HG03442 (cell line): ENCODE measurements around the gene NUP85.
"Not testable (repeated sequence)": the region's sequence is repeated elsewhere in the genome, so short reads cannot be mapped to it uniquely, and the experiment has no call there.

Experiments used
- ATAC-seq: cut with Tn5 transposase; IDR thresholded peaks from one replicate; pipeline ENCODE4 v1.9.1; 2021; ENCODE audit warnings: mild to moderate bottlenecking, moderate library complexity; ENCODE audit not compliant: unreplicated experiment

The NUP85 gene

DNA sequence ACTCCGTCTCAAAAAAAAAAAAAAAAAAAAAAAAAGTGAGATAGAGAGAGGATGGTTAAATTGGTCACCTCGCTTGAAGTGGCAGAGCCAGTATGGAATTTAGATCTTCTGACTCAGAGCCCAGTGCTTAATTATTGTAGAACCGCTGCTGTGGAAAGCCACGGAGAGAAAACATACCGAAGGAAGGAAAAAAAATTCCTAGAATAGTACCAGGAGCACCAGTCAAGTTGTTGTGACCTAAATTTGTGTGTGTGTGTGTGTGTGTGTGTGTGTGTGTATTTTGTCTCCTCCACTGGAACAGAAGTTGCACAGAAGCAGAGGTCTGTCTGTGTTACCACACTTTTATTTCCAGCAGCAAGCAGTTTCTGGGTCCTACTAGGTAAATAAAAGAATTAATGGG lies 10.6 kb upstream of the NUP85 start:
- ATAC-seq = no peak

DNA sequence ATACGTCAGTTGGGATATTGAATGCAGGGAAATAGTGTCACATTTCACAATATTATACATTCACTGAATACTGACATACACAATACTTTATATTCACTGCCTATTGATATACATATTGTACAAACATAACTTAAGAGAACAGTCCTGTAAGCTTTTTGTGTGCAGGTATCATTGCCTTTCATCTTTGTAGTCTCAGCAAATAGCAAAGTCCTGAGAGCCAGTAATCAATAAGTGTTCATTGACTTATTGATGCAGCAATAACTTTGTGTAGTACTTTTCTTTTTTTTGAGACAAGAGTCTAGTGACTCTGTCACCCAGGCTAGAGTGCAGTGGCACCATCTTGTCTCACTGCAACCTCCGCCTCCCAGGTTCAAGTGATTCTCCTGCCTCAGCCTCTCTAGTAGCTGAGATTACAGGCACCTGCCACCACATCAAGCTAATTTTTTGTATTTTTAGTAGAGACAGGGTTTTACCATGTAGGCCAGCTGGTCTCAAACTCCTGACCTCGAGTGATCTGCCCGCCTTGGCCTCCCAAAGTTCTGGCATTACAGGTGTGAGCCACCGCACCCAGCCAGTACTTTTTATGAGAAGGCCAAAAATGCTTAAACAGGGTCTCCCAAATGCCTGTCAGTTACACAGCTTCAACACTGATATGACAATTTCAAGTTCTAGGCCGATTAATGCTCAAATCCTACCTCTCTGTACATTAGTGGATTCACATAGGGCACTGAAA lies 5.4 kb upstream of the NUP85 start:
- ATAC-seq = no peak

DNA sequence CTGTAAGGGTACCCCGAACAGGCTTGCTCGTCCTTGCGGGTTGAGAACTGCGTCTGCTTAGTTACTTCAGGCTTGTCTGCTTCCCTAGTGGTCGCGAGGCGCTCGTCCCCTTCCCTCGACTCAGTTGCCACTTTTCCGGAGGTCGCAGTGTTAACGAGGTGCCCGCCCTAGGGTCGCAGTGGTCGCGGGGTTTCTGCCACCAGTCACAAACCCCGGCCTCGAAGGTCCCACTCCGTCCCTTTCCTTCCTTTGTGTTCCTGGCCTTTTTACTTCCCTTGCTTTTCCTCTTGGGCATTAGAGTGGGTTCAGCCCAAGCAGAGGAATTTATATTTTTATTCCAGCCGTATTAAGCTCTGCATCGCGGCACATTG lies 299 bp downstream of the NUP85 start:
- no peak for ATAC-seq

DNA sequence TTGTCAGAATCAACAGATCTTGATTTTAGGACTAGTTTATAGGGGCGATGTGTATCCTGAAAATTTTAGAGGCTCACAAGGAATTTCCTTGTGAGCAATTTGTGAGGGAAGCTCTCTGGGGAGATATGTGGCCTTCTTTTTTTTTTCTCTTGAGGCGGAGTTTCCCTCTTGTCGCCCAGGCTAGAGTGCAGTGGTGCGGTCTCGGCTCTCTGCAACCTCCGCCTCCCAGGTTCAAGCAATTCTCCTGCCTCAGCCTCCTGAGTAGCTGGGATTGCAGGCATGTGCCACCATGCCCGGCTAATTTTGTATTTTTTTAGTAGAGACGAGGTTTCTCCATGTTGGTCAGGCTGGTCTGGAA lies 1.6 kb downstream of the NUP85 start:
- not testable (repeated sequence) for ATAC-seq

DNA sequence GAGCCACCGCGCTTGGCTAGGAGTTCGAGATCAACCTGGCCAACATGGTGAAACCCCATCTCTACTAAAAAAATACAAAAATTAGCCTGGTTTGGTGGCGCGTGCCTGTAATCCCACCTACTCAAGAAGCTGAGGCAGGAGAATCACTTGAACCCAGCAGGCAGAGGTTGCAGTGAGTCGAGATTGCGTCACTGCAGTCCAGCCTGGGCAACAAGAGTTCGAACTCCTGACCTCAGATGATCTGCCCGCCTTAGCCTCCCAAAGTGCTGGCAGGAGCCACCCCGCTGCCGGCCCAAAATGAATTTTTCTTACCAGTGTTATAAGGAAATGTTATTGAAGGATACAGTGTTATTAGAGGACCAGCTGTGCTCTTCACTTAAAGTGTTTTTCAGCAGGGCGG lies 2.3 kb downstream of the NUP85 start:
- ATAC-seq = no peak

DNA sequence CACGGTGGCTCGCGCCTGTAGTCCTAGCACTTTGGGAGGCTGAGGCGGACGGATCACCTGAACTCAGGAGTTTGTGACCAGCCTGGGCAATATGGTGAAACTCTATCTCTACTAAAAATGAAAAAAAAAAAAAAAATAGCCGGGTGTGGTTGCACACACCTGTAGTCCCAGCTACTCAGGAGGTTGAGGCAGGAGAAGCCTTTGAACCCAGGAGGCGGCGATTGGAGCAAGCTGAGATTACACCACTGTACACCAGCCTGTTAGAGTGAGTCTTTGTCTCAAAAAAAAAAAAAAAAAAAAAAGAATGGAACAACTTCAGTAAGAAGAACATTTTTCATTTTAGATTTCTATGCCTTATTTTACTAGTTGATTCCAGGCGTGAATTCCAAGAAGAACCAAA lies 2.7 kb downstream of the NUP85 start:
- ATAC-seq = no peak

DNA sequence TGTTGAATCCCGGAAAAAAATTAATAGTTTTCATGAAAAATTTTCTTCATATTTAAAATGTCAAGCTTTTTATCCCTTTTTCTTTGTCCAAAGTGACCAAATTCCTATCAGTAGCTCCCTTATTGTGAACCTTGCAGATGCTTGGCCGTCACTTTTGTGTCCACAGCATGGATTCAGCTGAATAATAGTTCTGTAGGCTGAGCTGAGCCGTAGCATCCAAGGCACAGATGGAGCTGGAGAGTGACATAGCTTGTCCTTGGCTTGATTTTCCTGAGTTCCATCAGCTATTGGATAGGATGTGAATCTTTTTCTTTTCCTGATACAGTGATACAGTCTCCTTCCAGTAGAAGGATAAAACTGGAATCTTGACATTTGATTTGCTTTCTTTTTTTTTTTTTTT lies 3.6 kb downstream of the NUP85 start:
- ATAC-seq = no peak

DNA sequence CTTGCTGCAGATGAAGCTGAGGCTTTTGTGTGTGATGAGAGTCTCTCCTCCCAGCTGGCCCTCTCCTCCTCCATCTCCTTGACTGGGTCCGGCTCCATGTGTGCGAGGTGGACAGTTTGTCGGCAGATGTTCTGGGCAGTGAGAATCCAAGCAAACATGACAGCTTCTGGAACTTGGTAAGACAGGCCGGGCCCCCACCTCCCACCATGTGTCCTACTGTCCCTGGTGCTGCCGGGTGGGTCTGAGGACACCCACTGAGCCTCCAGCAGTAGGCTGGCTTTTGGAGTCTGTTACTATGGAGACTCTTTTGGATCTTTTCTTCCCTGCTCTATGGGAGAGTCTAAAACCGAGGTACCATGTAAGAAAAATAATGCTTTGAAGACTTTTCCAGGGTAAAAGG lies 12.7 kb downstream of the NUP85 start:
- ATAC-seq = no peak

DNA sequence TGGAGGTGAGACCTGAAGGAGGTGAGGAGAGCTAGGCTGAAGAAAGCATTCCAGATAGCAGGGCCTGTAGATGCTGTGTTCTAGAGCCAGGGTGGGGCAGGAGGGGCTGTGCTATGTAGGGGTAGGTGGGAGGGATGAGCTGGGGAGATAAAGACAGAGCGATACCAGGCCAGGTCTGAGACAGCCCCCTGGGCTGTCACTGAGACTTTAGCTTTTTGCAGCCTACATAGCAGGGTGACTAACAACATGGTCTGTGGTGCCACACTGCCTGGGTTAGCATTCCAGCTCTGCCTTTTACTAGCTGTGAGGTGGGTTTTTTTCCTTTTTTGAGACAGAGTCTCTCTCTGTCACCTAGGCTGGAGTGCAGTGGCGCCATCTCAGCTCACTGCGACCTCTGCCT lies 14.3 kb downstream of the NUP85 start:
- no peak for ATAC-seq

DNA sequence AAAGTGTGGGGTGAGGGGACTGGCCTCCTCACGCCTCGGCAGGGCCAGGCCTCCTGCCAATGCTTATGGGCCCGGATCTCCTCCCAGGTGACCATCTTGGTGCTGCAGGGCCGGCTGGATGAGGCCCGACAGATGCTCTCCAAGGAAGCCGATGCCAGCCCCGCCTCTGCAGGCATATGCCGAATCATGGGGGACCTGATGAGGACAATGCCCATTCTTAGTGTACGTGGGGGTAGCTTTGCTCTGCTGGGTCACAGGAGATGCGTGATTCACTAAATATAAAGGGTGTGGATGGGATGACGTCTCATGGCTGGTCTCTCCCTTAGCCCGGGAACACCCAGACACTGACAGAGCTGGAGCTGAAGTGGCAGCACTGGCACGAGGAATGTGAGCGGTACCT lies 19.5 kb downstream of the NUP85 start:
- ATAC-seq = no peak

DNA sequence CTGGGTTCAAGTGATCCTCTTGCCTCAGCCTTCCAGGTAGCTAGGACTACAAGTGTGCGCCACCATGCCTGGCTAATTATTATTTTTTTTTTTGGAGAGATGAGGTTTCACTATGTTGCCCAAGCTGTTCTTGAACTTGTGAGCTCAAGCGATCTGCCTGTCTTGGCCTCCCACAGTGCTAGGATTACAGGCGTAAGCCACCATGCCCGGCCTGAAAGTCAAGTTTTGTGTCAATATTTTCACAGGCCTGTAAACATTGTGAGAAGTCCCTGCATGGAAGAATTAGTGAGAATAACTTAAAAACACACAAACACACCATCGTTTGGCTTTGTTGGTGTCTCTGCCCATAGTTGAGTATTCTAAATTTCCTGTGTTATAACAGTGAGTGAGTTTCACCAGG lies 22.2 kb downstream of the NUP85 start:
- ATAC-seq = no peak

DNA sequence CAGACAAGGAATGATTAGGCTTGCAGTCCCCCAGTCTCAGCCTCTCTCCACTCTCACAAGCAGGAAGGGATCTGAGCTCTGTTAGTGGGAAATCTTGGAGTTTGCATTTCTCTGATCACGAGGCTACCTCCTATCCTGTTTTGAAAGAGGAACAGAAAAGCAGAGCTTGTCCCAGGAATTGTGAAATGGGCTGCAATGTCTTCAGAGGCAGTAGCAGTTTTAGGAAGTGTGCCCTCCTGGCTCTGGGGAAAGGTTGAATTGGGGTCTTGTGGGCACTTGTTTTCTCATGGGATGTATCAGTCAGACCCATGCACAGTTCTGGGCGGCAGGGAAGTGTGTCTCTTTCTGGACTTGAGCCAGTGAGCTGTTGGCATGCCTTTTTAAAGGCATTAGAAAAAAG lies 22.8 kb downstream of the NUP85 start:
- ATAC-seq = no peak

DNA sequence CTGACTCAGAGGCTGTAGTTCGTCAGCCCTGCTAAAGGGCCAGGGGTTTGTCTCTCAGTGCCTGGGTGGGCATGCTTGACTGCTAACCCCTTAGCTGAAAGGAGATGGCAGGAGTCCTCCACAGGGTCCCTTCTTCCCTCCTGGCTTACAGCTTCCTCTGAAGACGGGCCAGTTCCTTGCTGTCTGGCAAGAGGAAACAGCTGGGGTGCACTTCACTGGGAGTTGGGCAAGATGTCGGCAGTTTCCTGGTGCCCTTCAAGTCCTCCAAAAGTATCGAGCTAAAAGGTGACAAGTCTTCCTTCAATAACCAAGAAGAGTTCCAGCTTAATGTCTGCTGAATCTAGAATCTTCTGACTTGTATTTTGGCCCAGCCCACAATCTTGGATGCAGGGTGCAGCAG lies 23.4 kb downstream of the NUP85 start:
- ATAC-seq = no peak

DNA sequence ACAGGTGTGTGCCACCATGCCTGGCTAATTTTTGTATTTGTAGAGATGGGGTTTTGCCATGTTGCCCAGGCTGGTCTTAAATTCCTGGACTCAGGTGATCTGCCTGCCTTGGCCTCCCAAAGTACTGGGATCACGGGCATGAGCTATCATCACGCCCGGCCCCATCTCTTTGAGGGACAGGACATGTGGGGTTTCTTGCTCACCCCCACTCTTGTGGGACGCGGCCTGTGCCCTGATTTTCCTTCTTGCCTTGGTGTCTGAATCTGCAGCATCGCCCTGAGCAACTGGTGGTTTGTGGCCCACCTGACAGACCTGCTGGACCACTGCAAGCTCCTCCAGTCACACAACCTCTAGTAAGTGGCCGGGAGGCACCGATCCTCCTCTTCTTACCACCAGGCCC lies 25.6 kb downstream of the NUP85 start:
- no peak for ATAC-seq

DNA sequence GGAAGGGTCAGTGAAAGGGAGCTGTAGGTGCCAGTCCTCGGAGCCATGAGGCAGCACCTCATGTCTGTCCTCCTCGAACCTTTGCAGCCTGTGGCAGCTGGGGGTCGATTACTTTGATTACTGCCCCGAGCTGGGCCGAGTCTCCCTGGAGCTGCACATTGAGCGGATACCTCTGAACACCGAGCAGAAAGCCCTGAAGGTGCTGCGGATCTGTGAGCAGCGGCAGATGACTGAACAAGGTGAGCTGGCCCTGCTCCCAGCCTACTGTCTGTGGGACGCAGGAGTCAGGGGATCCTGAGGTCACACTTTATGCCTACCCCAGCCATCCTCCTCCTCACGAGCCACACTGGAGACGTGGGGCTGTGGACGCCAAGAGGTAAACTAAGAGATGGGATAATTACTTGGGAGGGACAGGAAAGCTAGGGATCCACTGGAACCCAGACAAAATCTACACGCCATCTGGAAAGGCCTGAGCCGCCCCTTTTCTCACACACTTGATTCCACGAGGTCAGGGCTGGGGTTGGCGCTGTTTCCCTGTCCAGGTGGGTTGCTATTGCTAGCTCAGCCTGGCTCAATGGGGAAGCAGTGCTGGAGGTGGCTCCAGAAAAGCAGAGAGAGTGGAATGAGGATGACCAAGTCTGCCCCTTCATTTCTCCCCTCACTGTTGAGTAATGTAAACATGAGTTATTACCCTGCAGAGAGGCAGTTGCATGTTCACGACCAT lies 26.4 kb downstream of the NUP85 start:
- no peak for ATAC-seq

DNA sequence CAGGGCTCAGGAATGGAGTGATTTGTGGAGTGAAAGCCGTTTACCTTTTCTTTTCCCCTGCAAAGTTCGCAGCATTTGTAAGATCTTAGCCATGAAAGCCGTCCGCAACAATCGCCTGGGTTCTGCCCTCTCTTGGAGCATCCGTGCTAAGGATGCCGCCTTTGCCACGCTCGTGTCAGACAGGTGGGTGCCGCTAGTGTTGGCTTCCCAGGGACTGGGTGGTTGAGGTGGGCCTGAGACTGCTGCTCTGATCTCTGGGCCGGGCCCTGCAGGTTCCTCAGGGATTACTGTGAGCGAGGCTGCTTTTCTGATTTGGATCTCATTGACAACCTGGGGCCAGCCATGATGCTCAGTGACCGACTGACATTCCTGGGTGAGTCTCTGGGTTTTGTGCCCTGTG lies 27.3 kb downstream of the NUP85 start:
- no peak for ATAC-seq

DNA sequence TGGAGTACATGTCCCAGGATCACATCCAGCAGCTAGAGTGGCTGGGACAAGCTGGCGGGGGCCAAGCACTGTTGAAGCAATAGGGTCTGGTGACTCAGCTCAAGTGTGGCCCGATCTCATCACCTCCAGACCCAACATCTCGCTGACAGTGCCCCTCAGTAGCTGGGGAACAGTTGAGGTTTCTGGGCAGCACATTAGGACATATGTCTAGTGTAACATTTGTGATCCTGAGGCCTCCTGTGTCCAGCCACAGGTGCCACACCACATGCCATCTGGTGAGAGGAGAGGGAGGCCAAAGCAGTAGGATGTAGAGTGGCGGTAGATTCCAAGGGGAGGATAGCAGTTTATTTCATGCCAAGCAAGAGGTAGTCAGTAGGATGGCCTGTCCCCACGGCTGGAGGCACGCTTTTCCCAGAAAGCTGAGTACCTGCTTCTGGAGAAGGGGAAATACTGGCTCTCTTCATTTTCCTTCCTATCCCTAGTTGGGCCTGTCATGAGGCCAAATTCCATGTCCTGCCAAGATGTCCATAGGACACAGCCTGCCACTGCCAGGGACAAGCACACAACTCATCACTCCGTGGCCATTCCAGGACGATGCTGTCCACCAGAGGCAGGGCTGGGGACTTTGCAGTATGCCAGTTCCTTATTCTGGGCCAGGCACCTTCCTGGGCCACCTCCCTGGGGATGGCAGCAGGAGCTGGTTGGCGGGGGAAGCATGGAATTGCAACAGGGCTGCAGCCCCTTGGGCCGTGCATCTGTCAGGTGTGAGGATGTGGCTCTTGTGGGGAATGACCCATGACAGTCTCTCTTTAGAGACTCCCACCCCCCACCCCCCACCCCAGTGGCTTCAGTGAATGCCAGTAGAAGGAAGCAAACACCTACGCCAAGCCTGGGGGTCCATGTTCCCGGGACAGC lies 31.9 kb downstream of the NUP85 start:
- no peak for ATAC-seq

DNA sequence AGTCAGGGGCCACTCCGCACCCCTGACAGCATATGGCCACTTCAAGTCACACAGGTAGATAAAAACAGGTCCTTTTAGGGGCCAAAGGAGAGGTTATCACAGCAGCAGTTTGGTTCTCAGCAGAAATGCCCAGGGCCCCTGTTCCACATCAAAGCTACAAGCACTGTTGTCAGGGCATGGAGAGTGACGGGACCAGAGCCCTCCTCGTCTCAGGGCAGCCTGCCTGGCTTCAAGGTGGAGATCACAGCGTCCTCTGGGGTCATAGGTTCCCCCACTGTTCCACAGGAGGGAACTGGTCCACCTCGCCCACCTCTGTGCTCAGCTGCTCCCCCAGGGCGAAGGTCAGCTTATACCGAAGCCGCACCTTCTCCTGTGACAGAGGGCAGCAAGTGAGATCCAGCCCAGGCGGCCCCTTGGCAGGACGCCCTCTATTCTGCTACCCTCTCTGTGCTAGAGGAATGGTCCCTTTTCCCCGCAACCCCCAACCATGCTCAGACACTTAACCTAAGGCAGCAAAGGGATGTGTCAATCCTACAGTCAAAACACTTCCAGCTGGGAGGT lies 32.6 kb downstream of the NUP85 start:
- no peak for ATAC-seq

DNA sequence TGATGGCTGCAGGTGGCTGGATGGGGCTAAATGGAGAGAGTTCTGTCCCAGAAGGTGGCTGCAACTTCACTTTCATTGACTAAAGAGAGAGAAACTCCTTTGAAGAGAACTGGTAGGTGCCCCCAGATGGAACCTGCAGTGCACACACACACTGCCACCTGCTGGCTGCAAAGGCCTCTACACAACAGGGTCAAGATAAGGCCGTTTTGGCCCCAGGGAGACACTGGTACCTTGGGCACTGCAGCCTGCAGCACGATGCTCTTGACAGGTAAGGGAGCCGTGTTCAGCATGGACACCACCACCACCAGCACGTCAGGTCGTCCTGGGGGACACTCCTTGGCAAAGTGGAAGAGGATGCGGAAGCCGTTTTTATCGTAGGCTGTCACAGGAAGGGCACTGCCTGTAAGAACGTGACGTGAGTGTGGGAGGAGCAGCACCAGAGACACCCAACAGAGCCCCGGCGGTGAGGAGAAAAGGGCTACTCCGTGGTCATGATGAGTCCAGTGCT lies 33.3 kb downstream of the NUP85 start:
- ATAC-seq = no peak

DNA sequence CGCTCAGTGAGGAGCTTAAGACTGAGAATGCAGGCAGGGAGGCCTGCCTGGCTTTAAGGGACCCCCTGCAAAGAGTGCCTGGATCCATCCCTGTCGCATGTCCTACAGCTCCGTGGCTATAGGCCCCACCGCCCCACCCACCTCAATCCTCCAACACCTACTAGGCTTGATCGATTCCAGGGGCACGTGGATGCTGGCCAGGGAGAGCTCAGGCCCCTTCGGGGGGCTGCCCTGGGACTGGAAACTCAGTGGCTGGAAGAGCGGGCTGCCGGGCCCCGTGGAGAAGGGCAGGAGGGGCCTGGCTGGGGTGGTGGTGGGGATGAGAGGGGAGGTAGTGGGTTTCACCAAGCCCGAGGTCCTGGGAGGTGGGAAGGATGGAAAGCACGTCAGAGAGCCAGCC lies 33.7 kb downstream of the NUP85 start:
- ATAC-seq = no peak

DNA sequence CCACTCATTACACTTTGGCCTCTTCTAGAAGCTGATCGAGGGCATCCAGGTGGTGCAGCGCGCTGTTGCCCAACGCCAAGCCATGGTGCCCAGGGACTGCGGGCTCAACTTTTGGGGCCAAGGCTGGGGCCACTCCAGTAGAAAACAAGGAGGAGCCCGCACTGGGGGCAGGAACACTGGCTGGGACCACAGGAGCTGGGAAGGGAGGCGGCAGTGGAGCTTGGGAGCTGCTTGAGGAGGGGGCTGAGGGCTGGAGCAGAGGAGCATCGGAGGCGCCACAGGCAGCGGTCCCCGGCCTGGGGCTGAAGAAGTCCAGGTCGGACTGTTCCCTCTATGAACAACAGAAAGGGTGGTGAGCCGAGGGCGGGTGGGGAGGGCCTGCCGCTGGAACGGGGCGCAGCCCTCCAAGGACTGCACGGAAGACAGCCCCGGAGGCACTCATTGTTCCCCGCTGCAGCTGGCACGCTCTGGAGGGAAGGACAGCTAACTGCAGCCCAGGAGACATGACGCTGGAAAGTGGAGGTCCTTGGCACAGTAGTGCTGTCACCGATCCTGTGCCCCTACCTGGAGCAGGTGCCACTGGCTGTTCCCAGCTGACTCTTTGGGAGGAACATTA lies 34.4 kb downstream of the NUP85 start:
- ATAC-seq = no peak
